HCT116 (cell line): ENCODE results near the gene CHCT1. TPM values are rescaled to one million over a fixed set of nuclear protein-coding genes. Genes with fewer than 3 reads are reported as not detected.

Experiments
- ATAC-seq: fragments of 200-7000 bp; cut with Tn5 transposase; 2 replicates; pipeline ENCODE4 v1.9.1; 2020; ENCODE audit warnings: mild to moderate bottlenecking, moderate library complexity
- BruUV-seq: library from RNA; stranded (reverse); fragments of 400-500 nt; replicated peaks from 2 replicates; lab custom pipeline; 2021; lab: Mats Ljungman, UMichigan
- CTCF ChIA-PET: fragments of 300-600 bp; sonication (Branson Sonifier 250); formaldehyde crosslinking; loops from one replicate; lab custom pipeline; 2021; ENCODE audit warnings: antibody characterized with exemption; lab: Charles Lee
- POLR2A ChIA-PET: fragments of 300-600, 350-600 bp; sonication (Branson Sonifier 250); formaldehyde crosslinking; loops from one replicate; lab custom pipeline; 2021; ENCODE audit warnings: antibody characterized with exemption; lab: Charles Lee
- RAD21 ChIA-PET, 2 experiments: fragments of 300-600 bp; sonication (Branson Sonifier 250); formaldehyde crosslinking; loops; one replicate each; lab custom pipeline; 2023; ENCODE audit warnings: low total read pairs in 2 of 2; ENCODE audit not compliant: uncharacterized antibody in 2 of 2, unreplicated experiment in 2 of 2, low non-redundant PET in 1 of 2; lab: Charles Lee
- DNase-seq: peaks from one replicate; pipeline ENCODE4 v3.0.0-alpha.2; 2010; ENCODE audit warnings: low read depth, low spot score
- H2AFZ ChIP-seq: fragments of 200-600 bp; shearing (Covaris generic), sonication (generic); 2 replicates; pipeline ENCODE4 v1.6.1; 2017; ENCODE audit warnings: low read depth, mixed run types, mixed read lengths, antibody characterized with exemption, low read length; ENCODE audit not compliant: poor library complexity, severe bottlenecking
- H3K27ac ChIP-seq: 2 replicates; pipeline ENCODE4 v1.5.1; 2012; ENCODE audit warnings: low read depth, low read length
- H3K27me3 ChIP-seq: fragments of 200-600 bp; sonication (generic); 2 replicates; pipeline ENCODE4 v1.6.1; 2016; ENCODE audit warnings: mixed run types, low read length, mixed read lengths; ENCODE audit not compliant: insufficient read depth
- H3K36me3 ChIP-seq, 2 experiments: fragments of 200-500 bp in 1 of 2; fragments of 200-600 bp in 1 of 2; sonication (Bioruptor generic) in 1 of 2; sonication (generic) in 1 of 2; 2 replicates each; pipeline versions ENCODE4 v1.5.1 to v1.6.1; 2014 to 2016; ENCODE audit warnings: low read length in 2 of 2, inconsistent platforms in 1 of 2, mixed read lengths in 1 of 2, mixed run types in 1 of 2; ENCODE audit not compliant: insufficient read depth in 2 of 2, control insufficient read depth in 1 of 2
- H3K4me1 ChIP-seq, 2 experiments: fragments of 200-600 bp in 1 of 2; sonication (generic) in 1 of 2; 2 replicates each; pipeline versions ENCODE4 v1.5.1 to v1.6.1; 2012 to 2017; ENCODE audit warnings: low read length in 2 of 2, inconsistent platforms in 1 of 2, mild to moderate bottlenecking in 1 of 2, mixed read lengths in 1 of 2, mixed run types in 1 of 2, moderate library complexity in 1 of 2; ENCODE audit not compliant: insufficient read depth in 2 of 2, control insufficient read depth in 1 of 2
- H3K4me2 ChIP-seq: fragments of 200-600 bp; sonication (generic); 2 replicates; pipeline ENCODE4 v1.6.1; 2017; ENCODE audit warnings: mixed run types, low read length, mixed read lengths
- H3K4me3 ChIP-seq, 2 experiments: fragments of 200-600 bp in 1 of 2; sonication (generic) in 1 of 2; replicated peaks in 1 of 2; 2 replicates each; pipeline ENCODE4 v1.5.1; 2011 to 2016; ENCODE audit warnings: low read length in 2 of 2, control low read depth in 1 of 2, low read depth in 1 of 2, mild to moderate bottlenecking in 1 of 2, mixed read lengths in 1 of 2, mixed run types in 1 of 2
- H3K79me2 ChIP-seq: fragments of 200-600 bp; sonication (generic); 2 replicates; pipeline ENCODE4 v1.6.1; 2017; ENCODE audit warnings: mild to moderate bottlenecking, mixed run types, low read length, moderate library complexity, mixed read lengths; ENCODE audit not compliant: insufficient read depth
- H3K9ac ChIP-seq: fragments of 200-600 bp; sonication (generic); 2 replicates; pipeline ENCODE4 v1.6.1; 2016; ENCODE audit warnings: low read length, mixed read lengths
- H3K9me2 ChIP-seq: fragments of 200-600 bp; sonication (generic), shearing (Covaris generic); 2 replicates; pipeline ENCODE4 v1.6.1; 2017; ENCODE audit warnings: mixed run types, mild to moderate bottlenecking, moderate library complexity; ENCODE audit not compliant: insufficient read depth
- H3K9me3 ChIP-seq, 2 experiments: fragments of 200-500 bp in 1 of 2; fragments of 200-600 bp in 1 of 2; sonication (Bioruptor generic) in 1 of 2; sonication (generic) in 1 of 2; 2 replicates each; pipeline ENCODE4 v1.6.1; 2014 to 2017; ENCODE audit warnings: low read length in 2 of 2, mixed read lengths in 2 of 2, inconsistent platforms in 1 of 2, low read depth in 1 of 2, mild to moderate bottlenecking in 1 of 2, mixed run types in 1 of 2, moderate library complexity in 1 of 2; ENCODE audit not compliant: control insufficient read depth in 1 of 2, insufficient read depth in 1 of 2
- H4K20me1 ChIP-seq: fragments of 200-600 bp; sonication (generic), shearing (Covaris generic); 2 replicates; pipeline ENCODE4 v1.6.1; 2017; ENCODE audit warnings: mixed run types, mild to moderate bottlenecking, moderate library complexity; ENCODE audit not compliant: insufficient read depth
- ATF3 ChIP-seq: IDR thresholded peaks from 2 replicates; pipeline ENCODE4 v1.6.1; 2012
- CEBPB ChIP-seq: IDR thresholded peaks from 2 replicates; pipeline ENCODE4 v1.6.1; 2012; ENCODE audit warnings: low read depth
- CTCF ChIP-seq, 3 experiments: fragments of 200-600 bp in 1 of 3; sonication (generic) in 1 of 3; IDR thresholded peaks in 2 of 3; conservative IDR thresholded peaks in 1 of 3; 2 replicates each; pipeline ENCODE4 v1.5.1; 2012 to 2017; ENCODE audit warnings: low read depth in 2 of 3, low read length in 2 of 3, antibody characterized with exemption in 1 of 3, borderline replicate concordance in 1 of 3, control low read depth in 1 of 3, mild to moderate bottlenecking in 1 of 3, mixed read lengths in 1 of 3, mixed run types in 1 of 3, moderate library complexity in 1 of 3; ENCODE audit not compliant: insufficient read depth in 1 of 3
- ELF1 ChIP-seq: IDR thresholded peaks from 2 replicates; pipeline ENCODE4 v1.6.1; 2012; ENCODE audit warnings: low read depth, borderline replicate concordance
- EZH2 ChIP-seq: fragments of 200-600 bp; sonication (generic); IDR thresholded peaks from 2 replicates; pipeline ENCODE4 v1.6.1; 2017; ENCODE audit warnings: antibody characterized with exemption, mixed run types
- EZH2phosphoT487 ChIP-seq: fragments of 200-600 bp; IDR thresholded peaks from 2 replicates; pipeline ENCODE4 v1.6.1; 2018; ENCODE audit warnings: antibody characterized with exemption, borderline replicate concordance
- FOSL1 ChIP-seq: IDR thresholded peaks from 2 replicates; pipeline ENCODE4 v1.6.1; 2012; ENCODE audit warnings: low read depth
- POLR2A ChIP-seq: IDR thresholded peaks from 2 replicates; pipeline ENCODE4 v1.7.0; 2011; ENCODE audit warnings: borderline replicate concordance; ENCODE audit not compliant: insufficient read depth, insufficient read length; ENCODE audit errors: extremely low read depth
- POLR2AphosphoS5 ChIP-seq: IDR thresholded peaks from 2 replicates; pipeline ENCODE4 v1.6.1; 2011; ENCODE audit warnings: mild to moderate bottlenecking, low read depth, low read length, moderate library complexity
- RAD21 ChIP-seq: IDR thresholded peaks from 2 replicates; pipeline ENCODE4 v1.6.1; 2012; ENCODE audit warnings: low read depth, mild to moderate bottlenecking
- REST ChIP-seq: IDR thresholded peaks from 2 replicates; pipeline ENCODE4 v1.6.1; 2012; ENCODE audit warnings: low read depth
- SIN3A ChIP-seq: IDR thresholded peaks from 2 replicates; pipeline ENCODE4 v1.6.1; 2012; ENCODE audit warnings: low read depth
- SRF ChIP-seq: IDR thresholded peaks from 2 replicates; pipeline ENCODE4 v1.6.1; 2012; ENCODE audit warnings: low read depth
- TCF7L2 ChIP-seq: IDR thresholded peaks from 2 replicates; pipeline ENCODE4 v1.7.0; 2011; ENCODE audit warnings: borderline replicate concordance, inconsistent platforms; ENCODE audit not compliant: insufficient read depth, insufficient read length; ENCODE audit errors: extremely low read depth
- YY1 ChIP-seq: IDR thresholded peaks from 2 replicates; pipeline ENCODE4 v1.6.1; 2011; ENCODE audit warnings: low read length, low read depth, moderate library complexity, mild to moderate bottlenecking; ENCODE audit not compliant: insufficient replicate concordance; ENCODE audit errors: extremely low read depth
- ZBTB33 ChIP-seq: IDR thresholded peaks from 2 replicates; pipeline ENCODE4 v1.6.1; 2011; ENCODE audit warnings: mild to moderate bottlenecking, low read length, moderate library complexity; ENCODE audit not compliant: insufficient replicate concordance; ENCODE audit errors: extremely low read depth
- ZFX ChIP-seq: fragments of 450-650 bp; IDR thresholded peaks from 2 replicates; pipeline ENCODE4 v1.6.1; 2017
- ZNF274 ChIP-seq: fragments of 200-500 bp; sonication (Bioruptor generic); IDR thresholded peaks from 2 replicates; pipeline ENCODE4 v1.6.1; 2014; ENCODE audit warnings: mild to moderate bottlenecking, low read depth, low read length, inconsistent platforms
- intact Hi-C: fragments of 100-400 bp; cut with micrococcal nuclease; formaldehyde crosslinking; loops from 2 replicates; pipeline ENCODE4 v1.10.0; 2022
- total RNA-seq: library from RNA; stranded (reverse); gene quantifications from one replicate; pipeline ENCODE4 v1.2.1, GENCODE V29; 2021; ENCODE audit not compliant: unreplicated experiment

Gene CHCT1
- total RNA-seq, 1 experiment from 2014 or later = not detected

GRCh38 chr17:60451965-60452364 lies 29.7 kb downstream of the CHCT1 start:
- ChIA-PET POLR2A (no interaction called here), RAD21 (no interaction called here), CTCF (no interaction called here)
- Histone ChIP-seq H3K9ac (no peak overlapping the region), H3K4me1 (no peaks in the 10 kb centered on the region), H3K36me3 (peaks cover 16 to 48% of the 10 kb centered on the region in 2 experiments; a peak in 3 of 4 replicates), H4K20me1 (no peaks in the 10 kb centered on the region), H3K27me3 (no peaks in the 10 kb centered on the region), H3K79me2 (no peaks in the 10 kb centered on the region), H3K9me3 (no peaks in the 10 kb centered on the region), H3K4me2 (no peak overlapping the region), H3K27ac (no peak overlapping the region), H3K4me3 (no peak overlapping the region), H2AFZ (no peak overlapping the region), H3K9me2 (no peaks in the 10 kb centered on the region)
- TF ChIP-seq SIN3A (no peak), ZFX (no peak), ATF3 (no peak), CTCF (IDR thresholded peaks at IDR 0.05 in 2 of 3, conservative IDR thresholded peaks at IDR 0.05 in 1 of 3; ENCODE audit: borderline replicate concordance in 1 of 3, insufficient read depth in 1 of 3, low read depth in 2 of 3, low read length in 2 of 3) (no peak), FOSL1 (no peak), YY1 (no peak), POLR2AphosphoS5 (no peak), CEBPB (no peak), TCF7L2 (no peak), EZH2 (no peak), REST (no peak), POLR2A (no peak), ELF1 (no peak), ZBTB33 (no peak), ZNF274 (no peak), RAD21 (no peak), EZH2phosphoT487 (no peak), SRF (no peak)
- DNase-seq = no peak
- intact Hi-C loops = no loop called here
- BruUV-seq = no TSS peak
- no peak for ATAC-seq
